Measurements from ENCODE around the gene ANGPTL3. TPM values are rescaled to one million over a fixed set of nuclear protein-coding genes. Genes with fewer than 3 reads are reported as not detected.
"Not testable (repeated sequence)": the region's sequence is repeated elsewhere in the genome, so short reads cannot be mapped to it uniquely, and the experiment has no call there.

Gene ANGPTL3
- not detected for polyA plus RNA-seq (2013, experiment 1 of 2)
- polyA plus RNA-seq (2013, experiment 2 of 2) = not detected

DNA sequence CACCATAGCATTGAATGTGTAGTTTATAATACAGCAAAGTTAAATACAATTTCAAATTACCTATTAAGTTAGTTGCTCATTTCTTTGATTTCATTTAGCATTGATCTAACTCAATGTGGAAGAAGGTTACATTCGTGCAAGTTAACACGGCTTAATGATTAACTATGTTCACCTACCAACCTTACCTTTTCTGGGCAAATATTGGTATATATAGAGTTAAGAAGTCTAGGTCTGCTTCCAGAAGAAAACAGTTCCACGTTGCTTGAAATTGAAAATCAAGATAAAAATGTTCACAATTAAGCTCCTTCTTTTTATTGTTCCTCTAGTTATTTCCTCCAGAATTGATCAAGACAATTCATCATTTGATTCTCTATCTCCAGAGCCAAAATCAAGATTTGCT lies at the start of gene ANGPTL3:
Gene ANGPTL3, plus strand, starts transcription at position 240 of the 400 bp plus-strand sequence. Its CDS starts 47 bp downstream, at position 287.
- peaks cover 0 to 15% of the 10 kb centered on the region in 2 experiments for H3K36me3 ChIP-seq (ENCODE audit: control insufficient read depth in 1 of 2, insufficient read depth in 2 of 2, low read depth in 1 of 2, low read length in 2 of 2)
- no peak within 1 kb of the TSS for H3K4me2 ChIP-seq (ENCODE audit: low read length, poor library complexity, severe bottlenecking)
- no peak within 1 kb of the TSS for H3K9ac ChIP-seq (ENCODE audit: low read length)
- H2BK15ac ChIP-seq (ENCODE audit: low read depth, poor library complexity, severe bottlenecking) = no peak within 1 kb of the TSS
- no peak within 1 kb of the TSS for H3K18ac ChIP-seq (ENCODE audit: low read depth in 1 of 2, low read length in 2 of 2)
- no peaks in the 10 kb centered on the region for H3K9me3 ChIP-seq (ENCODE audit: control insufficient read depth, low read length)
- H4K91ac ChIP-seq (ENCODE audit: low read length) = no peak within 1 kb of the TSS
- no peaks in the 10 kb centered on the region for H3K79me1 ChIP-seq (replicated peaks; ENCODE audit: low read length, poor library complexity, severe bottlenecking)
- DNase-seq = no peak
- H3K14ac ChIP-seq (ENCODE audit: low read length in 2 of 2) = no peak within 1 kb of the TSS
- whole genome bisulfite sequencing = 100% methylated on average over 1 of the region's 3 CpGs
- no peak within 1 kb of the TSS for H4K8ac ChIP-seq (ENCODE audit: low read length)
- no peak within 1 kb of the TSS for H2AK5ac ChIP-seq (ENCODE audit: low read length, severe bottlenecking)
- H3K4ac ChIP-seq (ENCODE audit: low read depth in 1 of 2, low read length in 2 of 2) = no peak within 1 kb of the TSS
- H2AFZ ChIP-seq (ENCODE audit: low read depth, low read length) = no peak within 1 kb of the TSS
- H3K27ac ChIP-seq (ENCODE audit: low read length, poor library complexity, severe bottlenecking) = no peak within 1 kb of the TSS
- H3K27me3 ChIP-seq (ENCODE audit: control insufficient read depth in 1 of 2, insufficient read depth in 1 of 2, low read length in 2 of 2) = no peaks in the 10 kb centered on the region
- H2BK5ac ChIP-seq (ENCODE audit: low read depth, low read length, poor library complexity, severe bottlenecking) = no peak within 1 kb of the TSS
- no peak within 1 kb of the TSS for H2BK12ac ChIP-seq (ENCODE audit: low read length in 2 of 2)
- H2BK120ac ChIP-seq (ENCODE audit: low read depth, low read length) = no peak within 1 kb of the TSS
- no peaks in the 10 kb centered on the region for H3K4me1 ChIP-seq (ENCODE audit: control insufficient read depth, insufficient read depth, low read depth, low read length)
- H3K4me3 ChIP-seq (ENCODE audit: insufficient read depth in 1 of 2, low read depth in 1 of 2, low read length in 2 of 2) = no peak within 1 kb of the TSS
- H3K23ac ChIP-seq (ENCODE audit: low read length in 2 of 2) = no peak within 1 kb of the TSS

- no peak overlapping the region for H2BK12ac ChIP-seq (ENCODE audit: low read length in 2 of 2)
- H4K91ac ChIP-seq (ENCODE audit: low read length) = no peak overlapping the region
- H3K23ac ChIP-seq (ENCODE audit: low read length in 2 of 2) = no peak overlapping the region
- no peak overlapping the region for H3K4me2 ChIP-seq (ENCODE audit: low read length, poor library complexity, severe bottlenecking)
- H3K27ac ChIP-seq (ENCODE audit: low read length, poor library complexity, severe bottlenecking) = no peak overlapping the region
- no CpG with 5 or more reads among the region's 2 CpGs for WGBS
- no peaks in the 10 kb centered on the region for H3K4me1 ChIP-seq (ENCODE audit: control insufficient read depth, insufficient read depth, low read depth, low read length)
- H3K18ac ChIP-seq (ENCODE audit: low read depth in 1 of 2, low read length in 2 of 2) = no peak overlapping the region
- no peak overlapping the region for H2BK5ac ChIP-seq (ENCODE audit: low read depth, low read length, poor library complexity, severe bottlenecking)
- no peak overlapping the region for H2AK5ac ChIP-seq (ENCODE audit: low read length, severe bottlenecking)
- H3K9ac ChIP-seq (ENCODE audit: low read length) = no peak overlapping the region
- peaks cover 10% of the 10 kb centered on the region for H3K79me1 ChIP-seq (replicated peaks; ENCODE audit: low read length, poor library complexity, severe bottlenecking)
- H2BK15ac ChIP-seq (ENCODE audit: low read depth, poor library complexity, severe bottlenecking) = no peak overlapping the region
- no peak overlapping the region for H2BK120ac ChIP-seq (ENCODE audit: low read depth, low read length)
- no peak overlapping the region for H4K8ac ChIP-seq (ENCODE audit: low read length)
- H2AFZ ChIP-seq (ENCODE audit: low read depth, low read length) = no peak overlapping the region
- H3K9me3 ChIP-seq (ENCODE audit: control insufficient read depth, low read length) = no peaks in the 10 kb centered on the region
- H3K4ac ChIP-seq (ENCODE audit: low read depth in 1 of 2, low read length in 2 of 2) = no peak overlapping the region
- H3K36me3 ChIP-seq (ENCODE audit: control insufficient read depth in 1 of 2, insufficient read depth in 2 of 2, low read depth in 1 of 2, low read length in 2 of 2) = peaks cover 3 to 43% of the 10 kb centered on the region in 2 experiments
- no peak overlapping the region for H3K4me3 ChIP-seq (ENCODE audit: insufficient read depth in 1 of 2, low read depth in 1 of 2, low read length in 2 of 2)
- no peak for DNase-seq
- no peaks in the 10 kb centered on the region for H3K27me3 ChIP-seq (ENCODE audit: control insufficient read depth in 1 of 2, insufficient read depth in 1 of 2, low read length in 2 of 2)
- no peak overlapping the region for H3K14ac ChIP-seq (ENCODE audit: low read length in 2 of 2)
Observed at GRCh38 chr1:62561306-62561705, 36.0 kb upstream of the ANGPTL3 start.

DNA sequence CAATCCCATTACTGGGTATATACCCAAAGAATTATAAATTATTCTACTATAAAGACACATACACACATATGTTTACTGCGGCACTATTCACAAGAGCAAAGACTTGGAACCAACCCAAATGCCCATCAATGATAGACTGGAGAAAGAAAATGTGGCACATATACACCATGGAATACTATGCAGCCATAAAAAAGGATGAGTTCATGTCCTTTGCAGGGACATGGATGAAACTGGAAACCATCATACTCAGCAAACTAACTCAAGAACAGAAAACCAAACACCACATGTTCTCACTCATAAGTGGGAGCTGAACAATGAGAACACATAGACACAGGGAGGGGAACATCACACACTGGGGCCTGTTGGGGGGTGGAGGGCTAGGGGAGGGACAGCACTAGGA lies 30.1 kb upstream of the ANGPTL3 start:
- not testable (repeated sequence) for H2BK15ac ChIP-seq (ENCODE audit: low read depth, poor library complexity, severe bottlenecking); H3K23ac ChIP-seq (ENCODE audit: low read length in 2 of 2); H2BK120ac ChIP-seq (ENCODE audit: low read depth, low read length); DNase-seq; H3K79me1 ChIP-seq (replicated peaks; ENCODE audit: low read length, poor library complexity, severe bottlenecking); H3K14ac ChIP-seq (ENCODE audit: low read length in 2 of 2); H2BK12ac ChIP-seq (ENCODE audit: low read length in 2 of 2); H3K18ac ChIP-seq (ENCODE audit: low read depth in 1 of 2, low read length in 2 of 2); H4K8ac ChIP-seq (ENCODE audit: low read length); H3K27ac ChIP-seq (ENCODE audit: low read length, poor library complexity, severe bottlenecking); H3K4ac ChIP-seq (ENCODE audit: low read depth in 1 of 2, low read length in 2 of 2); H3K9ac ChIP-seq (ENCODE audit: low read length); H3K4me3 ChIP-seq (ENCODE audit: insufficient read depth in 1 of 2, low read depth in 1 of 2, low read length in 2 of 2); H3K4me1 ChIP-seq (ENCODE audit: control insufficient read depth, insufficient read depth, low read depth, low read length); H2BK5ac ChIP-seq (ENCODE audit: low read depth, low read length, poor library complexity, severe bottlenecking); H3K27me3 ChIP-seq (ENCODE audit: control insufficient read depth in 1 of 2, insufficient read depth in 1 of 2, low read length in 2 of 2); H2AFZ ChIP-seq (ENCODE audit: low read depth, low read length); H3K4me2 ChIP-seq (ENCODE audit: low read length, poor library complexity, severe bottlenecking); H2AK5ac ChIP-seq (ENCODE audit: low read length, severe bottlenecking); H3K9me3 ChIP-seq (ENCODE audit: control insufficient read depth, low read length); H4K91ac ChIP-seq (ENCODE audit: low read length)
- 100% methylated on average over 1 of the region's 1 CpG for WGBS
- peaks cover 3 to 20% of the 10 kb centered on the region in 2 experiments for H3K36me3 ChIP-seq (ENCODE audit: control insufficient read depth in 1 of 2, insufficient read depth in 2 of 2, low read depth in 1 of 2, low read length in 2 of 2)

- no CpG with 5 or more reads among the region's 1 CpG for WGBS
- not testable (repeated sequence) for H2BK12ac ChIP-seq (ENCODE audit: low read length in 2 of 2)
Observed at GRCh38 chr1:62567926-62568325, 29.4 kb upstream of the ANGPTL3 start.

More at GRCh38 chr1:62567926-62568325, 29.4 kb upstream of the ANGPTL3 start:
- H3K4me2 ChIP-seq (ENCODE audit: low read length, poor library complexity, severe bottlenecking); H2BK5ac ChIP-seq (ENCODE audit: low read depth, low read length, poor library complexity, severe bottlenecking); H4K91ac ChIP-seq (ENCODE audit: low read length); DNase-seq; H3K27ac ChIP-seq (ENCODE audit: low read length, poor library complexity, severe bottlenecking); H3K27me3 ChIP-seq (ENCODE audit: control insufficient read depth in 1 of 2, insufficient read depth in 1 of 2, low read length in 2 of 2); H2BK120ac ChIP-seq (ENCODE audit: low read depth, low read length); H3K4me3 ChIP-seq (ENCODE audit: insufficient read depth in 1 of 2, low read depth in 1 of 2, low read length in 2 of 2); H3K4ac ChIP-seq (ENCODE audit: low read depth in 1 of 2, low read length in 2 of 2); H2AFZ ChIP-seq (ENCODE audit: low read depth, low read length); H4K8ac ChIP-seq (ENCODE audit: low read length); H3K23ac ChIP-seq (ENCODE audit: low read length in 2 of 2); H3K9ac ChIP-seq (ENCODE audit: low read length); H3K79me1 ChIP-seq (replicated peaks; ENCODE audit: low read length, poor library complexity, severe bottlenecking); H3K18ac ChIP-seq (ENCODE audit: low read depth in 1 of 2, low read length in 2 of 2); H3K4me1 ChIP-seq (ENCODE audit: control insufficient read depth, insufficient read depth, low read depth, low read length); H3K14ac ChIP-seq (ENCODE audit: low read length in 2 of 2); H2BK15ac ChIP-seq (ENCODE audit: low read depth, poor library complexity, severe bottlenecking); H2AK5ac ChIP-seq (ENCODE audit: low read length, severe bottlenecking): not testable (repeated sequence)
- Histone ChIP-seq H3K9me3 (ENCODE audit: control insufficient read depth, low read length) (peaks cover 11% of the 10 kb centered on the region), H3K36me3 (ENCODE audit: control insufficient read depth in 1 of 2, insufficient read depth in 2 of 2, low read depth in 1 of 2, low read length in 2 of 2) (peaks cover under 1 to 25% of the 10 kb centered on the region in 2 experiments)
